Endothelial cell (in vitro differentiated cells): ENCODE data around the gene ATF4. TPM values are rescaled to one million over a fixed set of nuclear protein-coding genes. Genes with fewer than 3 reads are reported as not detected.

Experiments used
- DNase-seq: peaks from one replicate; pipeline ENCODE4 v3.0.0; 2021; ENCODE audit warnings: low spot score
- H3K27ac Mint-ChIP-seq: one replicate; pipeline ENCODE4 v1.8.0; 2021; ENCODE audit warnings: mixed read lengths, inconsistent platforms; ENCODE audit not compliant: unreplicated experiment
- H3K27me3 Mint-ChIP-seq: one replicate; pipeline ENCODE4 v1.8.0; 2021; ENCODE audit warnings: mild to moderate bottlenecking, moderate library complexity, mixed read lengths, inconsistent platforms; ENCODE audit not compliant: unreplicated experiment
- H3K36me3 Mint-ChIP-seq: one replicate; pipeline ENCODE4 v1.8.0; 2021; ENCODE audit warnings: mild to moderate bottlenecking, low read depth, mixed read lengths, inconsistent platforms; ENCODE audit not compliant: unreplicated experiment
- H3K4me1 Mint-ChIP-seq: one replicate; pipeline ENCODE4 v1.8.0; 2021; ENCODE audit warnings: mild to moderate bottlenecking, mixed read lengths, inconsistent platforms; ENCODE audit not compliant: unreplicated experiment
- H3K4me3 Mint-ChIP-seq: one replicate; pipeline ENCODE4 v1.8.0; 2021; ENCODE audit warnings: mild to moderate bottlenecking, mixed read lengths, inconsistent platforms; ENCODE audit not compliant: unreplicated experiment
- H3K9me3 Mint-ChIP-seq: one replicate; pipeline ENCODE4 v1.8.0; 2021; ENCODE audit warnings: mixed read lengths, inconsistent platforms; ENCODE audit not compliant: unreplicated experiment
- total RNA-seq: library from RNA; stranded (reverse); fragmentation: NEBNext Ultra II Directional; extraction: Animal tissue kit (Norgen Biotek cat#: 25700); gene quantifications from one replicate; pipeline ENCODE4 v1.2.1, GENCODE V29; 2021; ENCODE audit not compliant: unreplicated experiment
- TF ChIP-seq, protein P1 (sequence below): fragments of 200-600 bp; sonication (generic); IDR thresholded peaks from one replicate; pipeline ENCODE4 v1.5.0; 2021; ENCODE audit warnings: antibody characterized with exemption; ENCODE audit not compliant: unreplicated experiment

Gene ATF4
- total RNA-seq, 1 donor from 2014 or later: 312 TPM

- Mint-ChIP-seq H3K27me3 (peaks cover 8% of the 10 kb centered on the region), H3K9me3 (no peaks in the 10 kb centered on the region), H3K4me1 (peaks cover 5% of the 10 kb centered on the region), H3K4me3 (no peak overlapping the region), H3K36me3 (no peaks in the 10 kb centered on the region), H3K27ac (no peak overlapping the region)
- peak; percentile 70 for DNase-seq
- TF ChIP-seq, protein P1, sequence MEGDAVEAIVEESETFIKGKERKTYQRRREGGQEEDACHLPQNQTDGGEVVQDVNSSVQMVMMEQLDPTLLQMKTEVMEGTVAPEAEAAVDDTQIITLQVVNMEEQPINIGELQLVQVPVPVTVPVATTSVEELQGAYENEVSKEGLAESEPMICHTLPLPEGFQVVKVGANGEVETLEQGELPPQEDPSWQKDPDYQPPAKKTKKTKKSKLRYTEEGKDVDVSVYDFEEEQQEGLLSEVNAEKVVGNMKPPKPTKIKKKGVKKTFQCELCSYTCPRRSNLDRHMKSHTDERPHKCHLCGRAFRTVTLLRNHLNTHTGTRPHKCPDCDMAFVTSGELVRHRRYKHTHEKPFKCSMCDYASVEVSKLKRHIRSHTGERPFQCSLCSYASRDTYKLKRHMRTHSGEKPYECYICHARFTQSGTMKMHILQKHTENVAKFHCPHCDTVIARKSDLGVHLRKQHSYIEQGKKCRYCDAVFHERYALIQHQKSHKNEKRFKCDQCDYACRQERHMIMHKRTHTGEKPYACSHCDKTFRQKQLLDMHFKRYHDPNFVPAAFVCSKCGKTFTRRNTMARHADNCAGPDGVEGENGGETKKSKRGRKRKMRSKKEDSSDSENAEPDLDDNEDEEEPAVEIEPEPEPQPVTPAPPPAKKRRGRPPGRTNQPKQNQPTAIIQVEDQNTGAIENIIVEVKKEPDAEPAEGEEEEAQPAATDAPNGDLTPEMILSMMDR: no peak
These were observed 25.3 kb downstream of the ATF4 start for GRCh38 chr22:39545386-39546365.

DNA sequence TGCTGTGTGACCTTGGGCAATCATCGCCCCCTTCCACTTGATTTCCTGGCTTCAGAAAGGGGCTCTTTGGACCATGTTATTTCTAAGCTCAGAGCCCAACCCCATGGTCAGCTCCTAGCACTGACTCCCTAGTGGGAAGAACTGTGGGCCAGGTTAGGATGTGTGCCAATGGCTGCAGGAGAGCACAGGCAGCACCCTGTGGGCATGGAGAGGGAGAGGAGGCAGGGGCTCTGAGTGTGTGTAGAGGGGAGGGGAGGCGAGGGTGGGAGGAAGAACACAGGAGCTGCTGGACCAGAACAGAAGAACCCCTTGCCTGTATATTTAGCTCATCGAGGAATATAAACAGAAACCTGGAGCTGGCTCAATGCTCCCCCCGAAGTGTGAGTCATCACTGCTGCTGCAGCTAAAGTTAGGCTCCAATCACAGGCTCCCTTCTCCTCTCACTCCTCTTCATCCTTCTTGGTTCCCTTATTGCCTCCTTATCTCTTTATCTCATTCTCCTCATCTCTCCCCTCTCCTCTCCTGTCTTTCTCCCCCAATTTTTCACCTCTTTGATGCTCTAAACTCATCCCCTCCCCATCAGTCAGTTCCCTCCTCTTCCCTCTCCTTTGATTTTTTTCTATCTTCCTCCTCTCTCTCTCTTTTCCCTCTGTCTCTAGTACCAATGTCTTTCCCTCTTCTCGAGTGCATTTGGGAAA is 26.7 kb downstream of the ATF4 start:
- H3K27me3 Mint-ChIP-seq: peaks cover 8% of the 10 kb centered on the region
- DNase-seq: no peak
- no peaks in the 10 kb centered on the region for H3K36me3 Mint-ChIP-seq
- TF ChIP-seq, protein P1: no peak
- no peaks in the 10 kb centered on the region for H3K9me3 Mint-ChIP-seq
- H3K4me1 Mint-ChIP-seq: peaks cover 11% of the 10 kb centered on the region
- H3K27ac Mint-ChIP-seq: no peak overlapping the region
- no peak overlapping the region for H3K4me3 Mint-ChIP-seq

DNA sequence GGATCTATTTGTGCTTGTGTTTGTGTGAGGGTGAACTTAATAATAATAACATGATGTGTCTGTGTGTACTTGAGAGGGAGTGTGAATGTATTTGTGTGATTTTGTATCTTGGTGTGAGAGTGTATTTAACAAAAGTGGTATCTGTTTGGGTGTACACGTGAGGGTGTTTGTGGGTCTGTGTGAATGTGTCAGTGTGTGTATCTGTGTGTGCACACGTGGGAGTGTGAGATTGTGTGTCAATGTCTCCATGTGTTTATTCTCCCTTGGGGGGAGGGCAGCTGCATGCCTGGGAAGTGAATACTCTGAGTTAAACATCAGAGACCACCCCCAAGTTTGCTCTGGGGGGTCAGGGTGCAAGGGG is 27.2 kb downstream of the ATF4 start:
- Mint-ChIP-seq H3K9me3 (no peaks in the 10 kb centered on the region), H3K36me3 (no peaks in the 10 kb centered on the region), H3K4me3 (no peak overlapping the region), H3K4me1 (peaks cover 14% of the 10 kb centered on the region), H3K27me3 (peaks cover 9% of the 10 kb centered on the region), H3K27ac (no peak overlapping the region)
- TF ChIP-seq, protein P1: no peak
- no peak for DNase-seq

- no peak for DNase-seq
- TF ChIP-seq, protein P1: no peak
- Mint-ChIP-seq H3K9me3 (no peaks in the 10 kb centered on the region), H3K27ac (no peak overlapping the region), H3K4me3 (no peak overlapping the region), H3K27me3 (peaks cover 15% of the 10 kb centered on the region), H3K4me1 (peaks cover 17% of the 10 kb centered on the region), H3K36me3 (no peaks in the 10 kb centered on the region)
These were observed 33.1 kb downstream of the ATF4 start for GRCh38 chr22:39553429-39553828.
